Right lobe of liver (tissue), 4 donors: ENCODE data around the gene LRP2BP.

Experiments
- POLR2A ChIP-seq: fragments of 450-650 bp; IDR thresholded peaks from one replicate; pipeline ENCODE4 v1.6.1; 2017; ENCODE audit warnings: antibody characterized with exemption, mild to moderate bottlenecking
- TF ChIP-seq, protein P1 (sequence below), 4 donors: fragments of 200-600 bp in 3 of 4; fragments of 450-650 bp in 1 of 4; IDR thresholded peaks; one replicate each; pipeline versions ENCODE4 v1.5.1 to v1.8.0; 2016 to 2022; ENCODE audit warnings: antibody characterized with exemption in 4 of 4, mild to moderate bottlenecking in 2 of 4
- donor health status: DM: no; HTN: no; CAD: no.
- donor health status: DM: no; HTN: no; CAD: no.
- donor health status: DM: no; HTN: yes; CAD: no.

DNA sequence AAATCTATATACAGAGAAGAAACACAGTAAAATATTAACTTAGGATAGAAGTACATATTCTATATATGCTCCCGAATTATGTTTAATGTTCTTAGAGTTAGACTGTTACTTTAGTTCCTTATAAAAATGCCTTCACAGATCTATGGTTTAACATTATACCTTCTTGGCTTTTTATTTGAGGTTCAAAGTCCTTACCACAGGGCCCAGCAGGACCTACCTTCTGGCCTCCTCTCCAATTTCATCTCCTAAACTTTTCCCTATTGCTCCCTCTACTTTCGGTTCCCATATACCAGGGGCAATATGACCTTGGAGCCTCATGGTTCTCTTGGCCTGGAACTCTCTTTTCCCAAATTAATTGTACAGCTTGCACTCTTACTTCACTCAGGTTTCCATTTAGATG lies 12.7 kb upstream of the LRP2BP start:
- TF ChIP-seq, protein P1, sequence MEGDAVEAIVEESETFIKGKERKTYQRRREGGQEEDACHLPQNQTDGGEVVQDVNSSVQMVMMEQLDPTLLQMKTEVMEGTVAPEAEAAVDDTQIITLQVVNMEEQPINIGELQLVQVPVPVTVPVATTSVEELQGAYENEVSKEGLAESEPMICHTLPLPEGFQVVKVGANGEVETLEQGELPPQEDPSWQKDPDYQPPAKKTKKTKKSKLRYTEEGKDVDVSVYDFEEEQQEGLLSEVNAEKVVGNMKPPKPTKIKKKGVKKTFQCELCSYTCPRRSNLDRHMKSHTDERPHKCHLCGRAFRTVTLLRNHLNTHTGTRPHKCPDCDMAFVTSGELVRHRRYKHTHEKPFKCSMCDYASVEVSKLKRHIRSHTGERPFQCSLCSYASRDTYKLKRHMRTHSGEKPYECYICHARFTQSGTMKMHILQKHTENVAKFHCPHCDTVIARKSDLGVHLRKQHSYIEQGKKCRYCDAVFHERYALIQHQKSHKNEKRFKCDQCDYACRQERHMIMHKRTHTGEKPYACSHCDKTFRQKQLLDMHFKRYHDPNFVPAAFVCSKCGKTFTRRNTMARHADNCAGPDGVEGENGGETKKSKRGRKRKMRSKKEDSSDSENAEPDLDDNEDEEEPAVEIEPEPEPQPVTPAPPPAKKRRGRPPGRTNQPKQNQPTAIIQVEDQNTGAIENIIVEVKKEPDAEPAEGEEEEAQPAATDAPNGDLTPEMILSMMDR (IDR thresholded peaks at IDR 0.05) = no peak
- no peak for TF ChIP-seq POLR2A
